Middle frontal gyrus (tissue), 1 donor: ENCODE data around the gene EFCAB6.

ENCODE experiments used
- DNase-seq: peaks from one replicate; pipeline ENCODE4 v3.0.0-alpha.2; 2015; ENCODE audit warnings: low spot score; ENCODE audit errors: extremely low spot score

Gene EFCAB6

DNA sequence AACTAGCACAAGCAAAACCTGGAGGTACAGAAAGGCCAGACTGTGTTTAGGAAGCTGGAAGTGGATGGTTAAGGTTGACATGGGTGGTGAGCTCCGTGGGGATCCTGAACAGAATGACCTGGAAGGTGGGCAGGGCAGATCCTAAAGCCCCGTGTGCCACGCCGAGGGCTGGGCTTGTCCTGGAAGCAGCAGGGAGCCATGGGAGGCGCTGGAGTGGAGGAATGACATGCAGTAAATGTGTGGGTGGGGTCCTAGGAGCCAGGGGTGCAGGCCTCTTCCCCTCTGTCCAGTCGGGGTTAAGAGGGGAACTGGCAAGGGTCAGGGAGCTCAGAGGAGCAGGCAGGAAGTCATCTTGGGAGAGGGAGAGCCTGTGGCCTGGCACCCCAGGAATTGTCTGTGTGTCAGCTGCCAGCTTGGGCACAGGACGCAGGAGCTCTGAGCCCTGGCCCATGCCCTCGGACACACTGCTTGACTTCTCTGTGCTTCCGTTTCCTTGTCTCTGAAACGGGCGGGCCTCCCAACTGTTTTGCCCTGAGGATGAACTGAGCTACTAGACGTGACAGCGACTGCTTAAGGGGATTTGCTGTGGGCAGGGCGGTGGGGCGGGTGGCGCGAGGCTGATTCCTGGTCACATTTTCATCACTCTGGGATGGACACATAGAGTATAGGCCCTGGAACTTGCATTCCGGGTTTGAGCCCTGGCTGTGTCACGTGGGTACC lies 324.6 kb downstream of the EFCAB6 start:
- no peak for DNase-seq

DNA sequence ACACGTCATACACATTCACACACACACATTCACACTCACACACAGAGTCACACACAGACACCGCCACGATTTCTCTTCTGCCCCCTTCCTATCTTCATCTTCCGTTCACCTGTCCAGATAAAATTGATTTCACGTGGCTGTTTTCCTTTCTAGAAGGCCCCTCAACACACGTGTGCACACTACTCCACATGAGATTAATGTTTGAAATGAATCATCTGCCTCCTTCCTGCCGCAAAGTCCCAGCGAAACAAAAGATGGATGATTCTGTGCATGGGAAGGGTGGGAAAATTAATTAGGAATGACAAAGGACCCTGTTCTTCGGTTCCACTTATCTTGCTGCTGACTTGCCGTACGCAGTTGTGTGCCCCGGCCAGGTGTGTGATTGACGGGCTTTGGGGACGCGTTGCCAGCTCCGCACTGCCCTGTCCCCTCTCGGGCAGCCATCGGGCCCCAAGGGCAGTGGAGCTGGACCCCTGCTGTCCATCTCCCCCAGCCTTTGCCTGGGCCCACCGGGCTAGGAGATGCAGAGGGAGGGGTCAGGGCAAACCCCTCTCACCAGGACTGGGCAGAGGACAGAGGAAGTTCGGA lies 326.5 kb downstream of the EFCAB6 start:
- DNase-seq: no peak

GRCh38 chr22:43484227-43484626 lies 327.9 kb downstream of the EFCAB6 start:
- DNase-seq: no peak

DNA sequence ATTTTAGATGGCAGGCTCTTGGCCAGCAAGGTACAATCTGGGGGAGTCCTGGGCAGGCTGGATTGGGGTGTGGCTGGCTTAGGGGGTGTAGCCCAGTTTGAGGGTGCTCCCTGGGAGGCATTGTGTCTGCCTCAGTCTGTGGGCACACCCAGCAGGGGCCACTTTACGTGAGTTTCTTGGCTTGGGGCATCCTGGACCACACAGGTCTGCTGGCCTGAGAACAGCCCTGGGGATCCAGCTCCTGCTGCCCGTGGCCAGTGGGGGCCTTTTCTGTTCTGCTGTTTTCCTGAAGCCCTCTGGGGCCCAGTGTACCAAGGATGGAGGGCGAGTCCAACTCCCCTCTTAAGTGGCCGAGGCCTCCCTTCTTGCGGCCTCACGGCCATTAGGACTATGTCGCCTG lies 328.4 kb downstream of the EFCAB6 start:
- DNase-seq: no peak

DNA sequence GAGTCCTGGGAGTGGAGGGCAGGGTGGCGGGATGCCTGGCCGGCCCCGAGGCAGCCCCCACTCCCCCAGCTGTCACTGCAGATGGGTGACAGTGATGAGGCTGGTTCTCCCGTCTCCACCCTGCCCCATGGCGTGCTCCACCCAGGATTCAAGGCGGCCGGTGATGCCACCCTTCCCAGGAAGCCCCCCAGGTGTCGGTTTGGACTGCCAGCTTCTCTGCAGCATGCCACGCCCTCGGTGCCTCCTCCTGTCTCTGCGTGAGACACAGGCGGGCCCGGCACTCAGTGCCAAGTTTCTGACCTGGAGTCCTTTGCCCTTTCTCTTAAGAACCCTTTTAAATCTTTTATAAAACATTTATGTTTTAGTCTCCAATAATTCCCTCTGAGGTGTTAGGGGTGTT lies 328.8 kb downstream of the EFCAB6 start:
- DNase-seq: no peak

- no peak for DNase-seq
Measured at GRCh38 chr22:43482318-43482625, 329.8 kb downstream of the EFCAB6 start.

GRCh38 chr22:43481568-43482317 lies 330.4 kb downstream of the EFCAB6 start:
- peak; percentile 57 for DNase-seq

GRCh38 chr22:43479962-43480361 lies 332.1 kb downstream of the EFCAB6 start:
- DNase-seq: no peak

- no peak for DNase-seq
Measured at GRCh38 chr22:43479301-43479950, 332.7 kb downstream of the EFCAB6 start.
